Ishikawa (cell line): ENCODE data around the gene KIF17.

Source experiments
- CEBPB ChIP-seq: IDR thresholded peaks from 2 replicates; pipeline ENCODE4 v1.6.1; 2012
- EP300 ChIP-seq: IDR thresholded peaks from 2 replicates; pipeline ENCODE4 v1.6.1; 2012; ENCODE audit warnings: borderline replicate concordance

DNA sequence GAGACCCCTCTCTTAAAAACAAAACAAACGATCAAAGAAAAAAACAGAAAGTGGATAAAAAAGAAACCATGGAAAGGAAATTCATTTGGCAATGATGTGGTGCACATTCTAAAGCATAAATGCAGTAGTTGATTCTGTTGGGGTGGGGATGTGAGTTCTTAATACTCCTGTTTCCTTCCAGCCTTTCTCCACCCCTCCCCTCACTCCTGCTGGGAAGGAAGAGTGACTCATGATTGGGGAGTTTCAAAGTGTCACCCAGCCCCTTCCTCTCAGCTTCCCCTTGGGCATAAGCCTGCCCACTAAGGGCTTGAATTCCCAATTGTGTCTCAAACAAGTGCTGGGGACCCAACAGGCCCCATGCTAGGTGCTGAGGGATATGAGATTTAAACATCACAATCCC, 91.3 kb downstream of the KIF17 start:
- TF ChIP-seq CEBPB (no peak), EP300 (no peak)
